Right lobe of liver (tissue), 6 donors: ENCODE results near the gene DCLRE1A. TPM values are rescaled to one million over a fixed set of nuclear protein-coding genes. Genes with fewer than 3 reads are reported as not detected.

Experiments
- ATAC-seq, 4 donors: fragments of 200-7000 bp; cut with Tn5 transposase; one replicate each; pipeline ENCODE4 v1.9.1; 2020; ENCODE audit warnings: mild to moderate bottlenecking in 4 of 4, moderate library complexity in 4 of 4
- DNase-seq, 3 donors: peaks; one replicate each; pipeline ENCODE4 v3.0.0-alpha.2; 2020
- H3K27ac ChIP-seq, 3 donors: fragments of 200-600 bp; one replicate each; pipeline ENCODE4 v1.8.0; 2022
- H3K27me3 ChIP-seq, 2 donors: fragments of 200-600 bp; one replicate each; pipeline ENCODE4 v1.8.0; 2022
- H3K36me3 ChIP-seq, 4 donors: fragments of 200-600 bp; sonication (generic) in 1 of 4; one replicate each; pipeline versions ENCODE4 v1.5.1 to v1.8.0; 2017 to 2022; ENCODE audit warnings: control low read depth in 1 of 4
- H3K4me1 ChIP-seq, 4 donors: fragments of 200-600 bp; sonication (generic) in 1 of 4; one replicate each; pipeline versions ENCODE4 v1.5.1 to v1.8.0; 2017 to 2022; ENCODE audit warnings: control low read depth in 1 of 4
- H3K4me3 ChIP-seq, 3 donors: fragments of 200-600 bp; one replicate each; pipeline ENCODE4 v1.8.0; 2022
- H3K9me3 ChIP-seq, 4 donors: fragments of 200-600 bp; sonication (generic) in 1 of 4; one replicate each; pipeline versions ENCODE4 v1.5.1 to v1.8.0; 2017 to 2022; ENCODE audit warnings: control low read depth in 1 of 4
- POLR2A ChIP-seq: fragments of 450-650 bp; IDR thresholded peaks from one replicate; pipeline ENCODE4 v1.6.1; 2017; ENCODE audit warnings: antibody characterized with exemption, mild to moderate bottlenecking
- whole genome bisulfite sequencing: methylation state at CpG from one replicate; pipeline ENCODE4 v1.1.6; 2018; ENCODE audit warnings: low coverage, low lambda C conversion rate; ENCODE audit not compliant: insufficient coverage; ENCODE audit errors: missing lambda C conversion rate; 5-methylcytosine and 5-hydroxymethylcytosine counted together
- intact Hi-C, 2 donors: fragments of 100-400 bp; cut with DNase I; formaldehyde crosslinking; loops; one replicate each; pipeline versions ENCODE4 v1.11.2 to v1.14.1; 2022
- total RNA-seq, 6 experiments: library from RNA; depleted of rRNA in 2 of 6; stranded (reverse); fragments of >200 nt in 2 of 6; fragmentation: NEBNext Ultra II Directional in 3 of 6; extraction: Animal tissue kit (Norgen Biotek cat#: 25700) in 3 of 6; gene quantifications; one replicate each; pipeline versions ENCODE4 v1.1.0 to v1.2.4, GENCODE V29; 2016 to 2023
- TF ChIP-seq, protein P1 (sequence below), 4 donors: fragments of 200-600 bp in 3 of 4; fragments of 450-650 bp in 1 of 4; IDR thresholded peaks; one replicate each; pipeline versions ENCODE4 v1.5.1 to v1.8.0; 2016 to 2022; ENCODE audit warnings: antibody characterized with exemption in 4 of 4, mild to moderate bottlenecking in 2 of 4
- donor health status: DM: no; HTN: yes; CAD: no.
- donor health status: DM: no; HTN: no; CAD: no.
- donor health status: DM: no; HTN: no; CAD: no.
- donor health status: DM: no; HTN: yes; CAD: no.
- donor health status: DM: no; HTN: yes; CAD: no.

Gene DCLRE1A
- total RNA-seq, 6 experiments from 2014 or later: 4.5 to 8.3 (median 5.9) TPM

DNA sequence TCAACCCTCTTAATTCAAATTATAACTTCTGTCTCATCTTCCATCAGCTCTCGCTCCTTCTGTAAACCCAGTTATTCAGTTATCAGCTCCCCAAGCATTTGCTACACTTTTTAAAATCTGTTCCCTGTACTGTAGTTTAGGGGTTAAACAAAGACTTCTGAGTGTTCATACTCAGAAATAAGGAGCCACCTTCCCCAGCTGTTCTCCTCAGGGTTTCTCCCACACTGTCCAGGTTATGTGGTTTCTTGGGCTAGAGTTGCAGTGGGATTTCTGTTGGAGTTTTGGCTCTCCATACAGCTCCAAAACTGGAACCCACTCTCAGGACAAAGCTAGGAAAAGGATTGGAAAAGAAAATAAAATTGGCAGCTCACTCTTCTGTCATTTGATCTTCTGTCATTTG, 21.3 kb upstream of the DCLRE1A start:
- intact Hi-C loops: no loop called here
- no peak for ATAC-seq
- peaks cover 0 to 12% (median 3%) of the 10 kb centered on the region in 4 donors for H3K36me3 ChIP-seq
- no peaks in the 10 kb centered on the region for H3K4me1 ChIP-seq
- no peak for TF ChIP-seq POLR2A
- H3K4me3 ChIP-seq: no peak overlapping the region
- no peak for DNase-seq
- H3K27ac ChIP-seq: no peak overlapping the region
- H3K27me3 ChIP-seq: no peaks in the 10 kb centered on the region
- 100% methylated on average over 1 of the region's 1 CpG for WGBS
- no peaks in the 10 kb centered on the region for H3K9me3 ChIP-seq

DNA sequence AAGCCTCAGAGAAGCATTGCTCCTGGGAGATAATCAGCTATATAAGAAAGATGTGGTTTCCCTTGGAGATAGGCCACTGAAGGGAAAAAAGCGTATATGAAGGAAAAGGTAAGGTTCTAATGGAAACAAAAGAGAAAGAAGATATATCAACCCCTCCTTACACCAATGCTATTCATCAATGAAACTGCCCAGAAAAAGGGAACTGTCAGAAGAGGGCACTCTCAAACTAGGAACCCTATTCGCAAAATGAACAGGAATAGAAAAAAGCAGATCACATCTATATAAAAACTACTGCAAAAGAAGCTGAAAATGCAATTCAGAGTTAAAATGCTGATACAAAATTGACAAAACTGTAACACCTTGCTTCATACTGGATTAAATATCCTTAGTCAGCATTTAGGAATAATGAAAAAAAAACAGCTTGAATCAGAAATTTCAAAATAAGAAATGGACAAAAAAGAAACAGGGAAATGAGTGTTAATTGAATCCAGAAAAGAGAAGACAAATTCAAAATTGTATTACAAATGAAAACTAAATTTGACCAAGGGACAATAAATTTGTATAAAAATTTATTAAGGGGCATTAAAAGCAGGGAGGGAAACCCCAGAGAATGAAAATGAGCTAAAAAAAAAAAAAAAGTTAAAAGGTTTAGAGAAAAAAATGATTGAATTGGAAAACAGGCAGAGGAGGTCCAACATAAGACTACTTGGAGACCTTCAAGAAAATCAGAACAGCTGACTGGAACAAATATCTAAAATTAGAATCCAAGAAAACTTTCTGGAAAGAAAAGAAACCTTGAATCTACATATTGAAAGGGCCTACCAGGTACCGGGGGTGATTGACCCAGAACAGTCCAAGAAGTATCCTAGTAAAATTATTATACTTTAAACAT, 18.5 kb upstream of the DCLRE1A start:
- intact Hi-C loops: no loop called here
- ATAC-seq (peak in 1 of 4 donors; percentile 25), DNase-seq (no peak)
- WGBS: 88% methylated on average over 3 of the region's 3 CpGs
- H3K4me1 ChIP-seq: no peaks in the 10 kb centered on the region
- H3K36me3 ChIP-seq: peaks cover 0 to 9% (median under 1%) of the 10 kb centered on the region in 4 donors
- TF ChIP-seq, protein P1, sequence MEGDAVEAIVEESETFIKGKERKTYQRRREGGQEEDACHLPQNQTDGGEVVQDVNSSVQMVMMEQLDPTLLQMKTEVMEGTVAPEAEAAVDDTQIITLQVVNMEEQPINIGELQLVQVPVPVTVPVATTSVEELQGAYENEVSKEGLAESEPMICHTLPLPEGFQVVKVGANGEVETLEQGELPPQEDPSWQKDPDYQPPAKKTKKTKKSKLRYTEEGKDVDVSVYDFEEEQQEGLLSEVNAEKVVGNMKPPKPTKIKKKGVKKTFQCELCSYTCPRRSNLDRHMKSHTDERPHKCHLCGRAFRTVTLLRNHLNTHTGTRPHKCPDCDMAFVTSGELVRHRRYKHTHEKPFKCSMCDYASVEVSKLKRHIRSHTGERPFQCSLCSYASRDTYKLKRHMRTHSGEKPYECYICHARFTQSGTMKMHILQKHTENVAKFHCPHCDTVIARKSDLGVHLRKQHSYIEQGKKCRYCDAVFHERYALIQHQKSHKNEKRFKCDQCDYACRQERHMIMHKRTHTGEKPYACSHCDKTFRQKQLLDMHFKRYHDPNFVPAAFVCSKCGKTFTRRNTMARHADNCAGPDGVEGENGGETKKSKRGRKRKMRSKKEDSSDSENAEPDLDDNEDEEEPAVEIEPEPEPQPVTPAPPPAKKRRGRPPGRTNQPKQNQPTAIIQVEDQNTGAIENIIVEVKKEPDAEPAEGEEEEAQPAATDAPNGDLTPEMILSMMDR (IDR thresholded peaks at IDR 0.05): peak in 1 of 4 donors; percentile 15
- no peak for TF ChIP-seq POLR2A
- H3K9me3 ChIP-seq: no peaks in the 10 kb centered on the region
- no peak overlapping the region for H3K27ac ChIP-seq
- no peaks in the 10 kb centered on the region for H3K27me3 ChIP-seq
- no peak overlapping the region for H3K4me3 ChIP-seq

DNA sequence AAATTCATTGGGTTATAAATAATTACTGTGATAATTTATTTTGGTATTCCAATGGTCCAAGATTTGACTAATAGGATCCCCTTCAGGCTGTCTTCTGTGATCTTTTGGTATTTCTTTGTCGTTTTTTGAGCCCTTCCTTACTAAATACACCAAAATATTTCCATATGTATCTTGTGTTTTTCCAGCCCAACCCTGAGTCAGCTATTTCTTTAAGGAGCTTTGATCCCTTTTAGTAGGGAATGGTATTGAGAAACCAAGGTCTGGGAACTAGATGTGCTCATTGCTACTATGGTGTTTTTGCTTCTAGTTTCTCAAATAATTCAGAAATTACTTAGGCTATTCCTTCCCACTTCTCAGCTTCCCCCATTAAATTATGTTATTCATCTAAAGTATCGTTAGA, 15.9 kb upstream of the DCLRE1A start:
- ATAC-seq (no peak), DNase-seq (no peak)
- H3K9me3 ChIP-seq: no peaks in the 10 kb centered on the region
- H3K36me3 ChIP-seq: no peaks in the 10 kb centered on the region
- intact Hi-C loops: no loop called here
- no peak overlapping the region for H3K4me3 ChIP-seq
- H3K27ac ChIP-seq: no peak overlapping the region
- WGBS: 79% methylated on average over 2 of the region's 2 CpGs
- TF ChIP-seq POLR2A: no peak
- TF ChIP-seq, protein P1 (IDR thresholded peaks at IDR 0.05): no peak
- H3K4me1 ChIP-seq: peaks cover 0 to 5% (median 0%) of the 10 kb centered on the region in 4 donors
- no peaks in the 10 kb centered on the region for H3K27me3 ChIP-seq

DNA sequence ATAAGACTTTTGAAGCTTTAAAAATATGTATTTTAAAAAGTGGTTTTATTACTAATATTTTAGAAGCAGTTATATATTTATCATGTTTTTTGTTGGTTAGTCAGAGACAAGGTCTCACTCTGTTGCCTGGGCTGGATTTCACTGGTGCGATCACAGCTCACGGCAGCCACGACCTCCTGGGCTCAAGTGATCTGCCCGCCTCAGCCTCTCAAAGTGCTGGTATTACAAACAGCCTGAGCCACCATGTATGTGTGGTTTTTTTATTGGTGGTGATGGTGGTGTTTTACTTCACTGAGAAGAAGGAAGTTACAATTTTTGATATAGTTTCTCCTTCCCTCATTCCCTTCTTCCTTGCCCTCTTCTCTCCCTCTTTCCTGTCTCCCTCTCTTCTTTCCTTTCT, 14.0 kb upstream of the DCLRE1A start:
- DNase-seq (no peak), ATAC-seq (no peak)
- Histone ChIP-seq H3K4me1 (peaks cover 0 to 5% (median 0%) of the 10 kb centered on the region in 4 donors), H3K27me3 (no peaks in the 10 kb centered on the region), H3K4me3 (no peak overlapping the region), H3K27ac (no peak overlapping the region), H3K36me3 (no peaks in the 10 kb centered on the region), H3K9me3 (no peaks in the 10 kb centered on the region)
- WGBS: 95% methylated on average over 4 of the region's 4 CpGs
- intact Hi-C loops: no loop called here
- TF ChIP-seq, protein P1 (IDR thresholded peaks at IDR 0.05): no peak
- TF ChIP-seq POLR2A: no peak
